ENCODE results near the gene LIX1L. TPM values are rescaled to one million over a fixed set of nuclear protein-coding genes. Genes with fewer than 3 reads are reported as not detected.

Gene LIX1L
- total RNA-seq, 1 donor from 2014 or later = 25.0 TPM

DNA sequence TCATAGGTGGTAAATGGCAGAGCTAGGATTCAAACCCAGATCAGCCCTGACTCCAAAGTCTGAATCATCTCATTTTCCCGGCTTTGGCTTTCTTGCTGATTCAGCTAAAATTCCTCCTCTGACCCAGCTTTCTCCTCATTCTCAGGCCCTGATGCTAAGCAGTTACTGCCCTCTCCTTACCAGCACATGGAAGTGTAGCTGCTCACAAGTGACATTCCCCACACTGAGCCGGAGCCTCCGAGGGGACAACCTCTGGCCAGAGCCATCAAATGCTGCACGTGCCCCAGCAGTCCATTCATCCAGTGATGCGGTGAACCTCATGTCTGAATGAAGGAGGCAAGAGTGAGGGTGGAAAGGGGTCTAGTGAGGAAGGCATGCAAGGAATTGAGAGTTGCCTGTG is 59.1 kb downstream of the LIX1L start:
- Histone ChIP-seq H3K36me3 (no peaks in the 10 kb centered on the region), H3K27me3 (no peaks in the 10 kb centered on the region), H3K4me3 (no peak overlapping the region), H3K27ac (no peak overlapping the region), H3K4me1 (no peaks in the 10 kb centered on the region), H3K9me3 (no peaks in the 10 kb centered on the region)
- TF ChIP-seq POLR2A (IDR thresholded peaks at IDR 0.05) = no peak
- TF ChIP-seq POLR2AphosphoS5 (IDR thresholded peaks at IDR 0.05; ENCODE audit: insufficient read depth in 1 of 2, low read depth in 1 of 2) = no peak
- intact Hi-C loops (cut with DNase I) = no loop called here
- DNase-seq (ENCODE audit: extremely low spot score in 2 of 2) = no peak

- TF ChIP-seq POLR2AphosphoS5 (IDR thresholded peaks at IDR 0.05; ENCODE audit: insufficient read depth in 1 of 2, low read depth in 1 of 2) = no peak
- TF ChIP-seq CTCF (IDR thresholded peaks at IDR 0.05) = no peak
- no peak overlapping the region for H3K4me3 ChIP-seq
- peaks cover 3% of the 10 kb centered on the region for H3K4me1 ChIP-seq
- no peak for DNase-seq (ENCODE audit: extremely low spot score in 2 of 2)
- H3K9me3 ChIP-seq = no peaks in the 10 kb centered on the region
- no peaks in the 10 kb centered on the region for H3K36me3 ChIP-seq
- H3K27me3 ChIP-seq = no peaks in the 10 kb centered on the region
- intact Hi-C loops (cut with DNase I) = no loop called here
- H3K27ac ChIP-seq = no peak overlapping the region
Observed at GRCh38 chr1:145897969-145898368, 59.8 kb downstream of the LIX1L start.

- Histone ChIP-seq H3K27me3 (no peaks in the 10 kb centered on the region), H3K9me3 (no peaks in the 10 kb centered on the region), H3K27ac (no peak overlapping the region), H3K4me1 (peaks cover 26% of the 10 kb centered on the region), H3K36me3 (no peaks in the 10 kb centered on the region), H3K4me3 (no peak overlapping the region)
- intact Hi-C loops (cut with DNase I) = no loop called here
- TF ChIP-seq CTCF (IDR thresholded peaks at IDR 0.05) (no peak), POLR2A (IDR thresholded peaks at IDR 0.05) (no peak), POLR2AphosphoS5 (IDR thresholded peaks at IDR 0.05; ENCODE audit: insufficient read depth in 1 of 2, low read depth in 1 of 2) (no peak)
- peak in 1 of 2 donors; percentile 70 for DNase-seq (ENCODE audit: extremely low spot score in 2 of 2)
Observed at GRCh38 chr1:145895471-145895870, 62.3 kb downstream of the LIX1L start.

GRCh38 chr1:145893306-145894055 is 64.3 kb downstream of the LIX1L start:
- intact Hi-C loops (cut with DNase I) = no loop called here
- TF ChIP-seq CTCF (IDR thresholded peaks at IDR 0.05) = no peak
- no peak for TF ChIP-seq POLR2AphosphoS5 (IDR thresholded peaks at IDR 0.05; ENCODE audit: insufficient read depth in 1 of 2, low read depth in 1 of 2)
- TF ChIP-seq POLR2A (IDR thresholded peaks at IDR 0.05) = no peak
- Histone ChIP-seq H3K4me3 (no peak overlapping the region), H3K27me3 (no peaks in the 10 kb centered on the region), H3K9me3 (no peaks in the 10 kb centered on the region), H3K4me1 (peaks cover 31% of the 10 kb centered on the region), H3K27ac (peak overlapping the region; percentile 96), H3K36me3 (no peaks in the 10 kb centered on the region)
- DNase-seq (ENCODE audit: extremely low spot score in 2 of 2) = peak in 1 of 2 donors; percentile 80

DNA sequence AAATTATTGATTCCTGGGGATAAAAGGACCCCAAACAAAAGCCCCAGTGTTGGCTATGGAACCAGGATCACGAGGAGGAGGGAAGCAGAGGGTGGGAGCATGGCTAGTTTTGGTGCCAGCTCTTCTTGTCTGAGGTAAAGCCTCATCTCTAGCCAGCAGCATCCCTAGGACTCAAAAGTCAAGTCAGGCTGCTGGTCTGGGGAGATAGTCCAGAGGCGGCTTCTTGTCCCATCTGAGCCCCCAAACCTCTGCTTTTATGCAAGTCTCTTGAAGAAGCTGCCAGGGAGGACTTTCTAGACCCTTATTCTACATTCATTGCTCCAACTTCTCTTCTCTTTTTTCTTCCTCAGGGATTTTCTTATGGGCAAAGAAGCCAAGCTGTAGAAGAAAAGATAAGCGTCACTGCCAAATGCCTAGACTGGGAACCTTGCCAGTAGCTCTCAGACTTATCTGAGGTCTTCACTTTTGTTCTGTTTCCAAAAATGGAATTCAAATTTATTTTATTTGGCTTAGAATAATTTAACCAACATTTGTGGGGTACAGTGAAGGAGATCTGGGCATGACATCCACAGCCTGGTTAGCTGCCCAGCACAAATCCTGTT is 65.2 kb downstream of the LIX1L start:
- Histone ChIP-seq H3K4me1 (peaks cover 31% of the 10 kb centered on the region), H3K4me3 (peak overlapping the region; percentile 4 to 28), H3K36me3 (no peaks in the 10 kb centered on the region), H3K9me3 (no peaks in the 10 kb centered on the region), H3K27ac (peak overlapping the region; percentile 96), H3K27me3 (no peaks in the 10 kb centered on the region)
- TF ChIP-seq CTCF (IDR thresholded peaks at IDR 0.05) = no peak
- no peak for TF ChIP-seq POLR2A (IDR thresholded peaks at IDR 0.05)
- TF ChIP-seq POLR2AphosphoS5 (IDR thresholded peaks at IDR 0.05; ENCODE audit: insufficient read depth in 1 of 2, low read depth in 1 of 2) = no peak
- intact Hi-C loops (cut with DNase I) = no loop called here
- DNase-seq (ENCODE audit: extremely low spot score in 2 of 2) = peak in 1 of 2 donors; percentile 86

All from vagina (tissue), 2 donors.